ENCODE data around the gene SLC4A3.
"Not testable (repeated sequence)": the region's sequence is repeated elsewhere in the genome, so short reads cannot be mapped to it uniquely, and the experiment has no call there.

SLC4A3 gene

GRCh38 chr2:219651656-219652055 is 24.2 kb downstream of the SLC4A3 start:
- not testable (repeated sequence) for DNase-seq

DNA sequence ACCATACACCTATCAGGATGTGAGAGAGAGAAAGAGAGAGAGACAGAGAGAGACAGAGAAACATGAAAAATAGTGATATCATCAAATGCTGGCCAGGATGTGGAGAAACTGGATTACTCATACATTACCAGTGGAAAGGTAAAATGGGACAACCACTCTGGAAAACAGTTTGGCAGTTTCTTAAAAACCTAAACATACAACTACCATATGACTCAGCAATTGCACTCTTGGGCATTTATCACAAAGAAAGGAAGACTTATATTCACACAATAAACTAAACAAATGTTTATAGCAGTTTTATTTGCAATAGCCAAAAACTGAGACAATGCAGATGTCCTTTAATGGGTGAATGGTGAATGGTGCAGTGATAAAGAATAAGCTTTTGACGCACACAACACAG is 29.1 kb downstream of the SLC4A3 start:
- DNase-seq: no peak

DNA sequence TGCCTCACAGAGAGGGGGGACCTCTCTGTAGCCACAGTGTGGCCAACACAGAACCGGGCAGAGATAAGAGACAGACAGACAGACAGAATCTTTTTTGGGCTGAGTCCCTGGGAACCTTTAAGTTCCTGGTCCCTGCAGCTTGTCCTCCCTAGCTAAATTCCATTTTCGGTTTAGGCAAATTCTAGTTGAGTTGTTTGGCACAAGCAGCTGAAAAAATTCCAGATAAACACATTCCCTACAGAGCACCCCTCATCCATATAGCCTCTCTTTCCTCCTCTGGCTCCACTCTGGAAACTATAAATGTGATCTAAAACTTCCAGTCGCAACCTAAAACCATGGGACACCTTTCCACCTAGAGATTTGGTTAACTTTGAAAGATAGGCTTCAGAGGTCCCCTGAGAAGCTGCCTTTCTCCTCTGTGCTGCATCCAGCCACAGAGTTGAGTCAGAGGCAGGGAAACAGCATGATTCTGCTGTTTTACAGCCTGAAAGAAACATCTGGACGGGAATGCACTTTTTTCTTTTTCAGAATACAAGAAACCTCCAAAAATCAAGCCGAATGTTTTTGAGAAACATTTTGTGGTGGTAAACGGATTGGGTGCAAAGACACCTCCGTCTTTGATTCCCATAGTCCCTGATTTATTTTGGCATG is 30.9 kb downstream of the SLC4A3 start:
- no peak for DNase-seq

GRCh38 chr2:219658874-219659273 is 31.4 kb downstream of the SLC4A3 start:
- no peak for DNase-seq

DNA sequence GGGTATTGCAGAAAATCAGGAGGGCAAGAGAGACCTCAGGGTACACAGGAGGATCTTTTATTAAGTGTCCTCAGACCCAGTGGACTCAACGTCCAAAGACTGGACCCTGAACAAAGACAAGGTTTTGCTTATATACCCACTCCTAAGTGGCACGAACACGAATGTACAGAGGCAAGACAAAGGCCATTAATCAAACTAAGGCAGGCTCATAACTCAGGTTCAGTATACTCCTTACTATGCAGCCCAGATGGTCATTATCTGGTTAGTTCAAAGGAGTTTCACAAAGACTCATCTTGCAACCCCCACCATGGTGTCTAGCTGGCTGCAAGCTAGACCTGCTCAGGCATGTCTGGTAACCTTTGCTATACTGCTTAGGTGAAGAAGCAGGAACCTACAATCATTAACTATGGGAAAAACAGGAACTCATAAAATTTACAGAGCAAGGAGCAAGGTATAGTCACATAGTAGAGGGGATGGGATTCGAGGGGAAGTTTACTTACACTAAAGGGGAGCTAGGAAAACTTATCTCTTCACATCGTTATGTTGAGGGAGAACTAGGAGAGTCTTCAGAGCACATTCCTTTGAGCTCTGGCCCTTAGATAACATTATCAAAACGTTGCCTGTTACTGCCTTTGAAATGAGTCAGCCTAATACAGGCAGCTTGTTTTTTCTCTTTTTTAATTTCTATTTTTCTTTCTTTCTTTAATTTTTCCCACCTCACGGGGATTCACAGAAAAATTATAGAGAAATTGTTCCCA is 33.9 kb downstream of the SLC4A3 start:
- no peak for DNase-seq

GRCh38 chr2:219661955-219662395 is 34.5 kb downstream of the SLC4A3 start:
- DNase-seq: no peak

- no peak for DNase-seq
These were observed 35.1 kb downstream of the SLC4A3 start for GRCh38 chr2:219662566-219662965.

DNA sequence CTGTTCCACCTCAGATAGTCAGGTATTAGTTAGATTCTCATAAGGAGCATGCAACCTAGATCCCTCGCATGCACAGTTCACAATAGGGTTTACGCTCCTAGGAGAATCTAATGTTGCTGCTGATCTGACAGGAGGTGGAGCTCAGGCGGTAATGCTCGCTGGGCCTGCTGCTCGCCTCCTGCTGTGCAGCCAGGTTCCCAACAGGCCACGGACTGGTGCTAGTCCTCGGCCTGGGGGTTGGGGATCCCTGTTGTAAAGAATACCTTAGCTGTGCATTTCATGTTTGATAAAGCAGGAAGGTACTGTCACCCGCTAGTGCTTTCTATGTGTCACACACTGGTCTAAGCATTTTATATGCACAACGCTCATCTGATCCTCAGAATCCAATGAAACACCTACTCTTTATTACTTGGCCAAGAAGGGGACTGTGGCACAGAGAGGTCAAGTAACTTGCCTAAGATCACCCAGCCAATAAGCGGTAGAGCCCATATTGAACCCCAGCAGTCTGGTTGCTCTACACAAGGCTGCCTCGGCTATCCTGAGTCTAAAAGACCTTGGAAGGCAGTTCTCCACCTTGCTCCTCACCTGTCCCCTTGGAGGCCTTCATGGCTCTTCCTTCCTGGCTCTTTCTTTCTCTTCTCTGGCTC is 35.8 kb downstream of the SLC4A3 start:
- DNase-seq: no peak

GRCh38 chr2:219664041-219664440 is 36.6 kb downstream of the SLC4A3 start:
- DNase-seq: no peak

- DNase-seq: no peak
These were observed 37.5 kb downstream of the SLC4A3 start for GRCh38 chr2:219664944-219665343.

- DNase-seq: no peak
These were observed 38.5 kb downstream of the SLC4A3 start for GRCh38 chr2:219665926-219666325.

DNA sequence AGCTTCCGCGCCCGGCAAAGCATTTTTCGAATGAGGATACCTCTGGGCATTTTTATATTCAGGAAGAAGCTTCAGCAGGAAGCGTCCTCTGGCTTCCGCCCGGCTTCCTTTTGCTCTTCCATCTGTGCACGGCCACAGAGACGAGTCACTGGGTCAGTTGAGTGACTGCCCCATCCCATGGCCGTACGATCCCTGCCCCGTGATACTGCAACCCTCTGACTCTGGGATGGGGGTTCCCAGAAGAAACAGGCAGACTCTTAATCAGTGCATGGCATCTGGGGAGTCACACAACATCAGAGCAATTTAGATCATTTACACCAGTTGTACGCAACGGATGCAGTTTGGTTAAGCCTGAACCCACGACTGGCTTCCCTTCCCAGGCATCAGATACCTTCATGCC is 40.9 kb downstream of the SLC4A3 start:
- DNase-seq: no peak

DNA sequence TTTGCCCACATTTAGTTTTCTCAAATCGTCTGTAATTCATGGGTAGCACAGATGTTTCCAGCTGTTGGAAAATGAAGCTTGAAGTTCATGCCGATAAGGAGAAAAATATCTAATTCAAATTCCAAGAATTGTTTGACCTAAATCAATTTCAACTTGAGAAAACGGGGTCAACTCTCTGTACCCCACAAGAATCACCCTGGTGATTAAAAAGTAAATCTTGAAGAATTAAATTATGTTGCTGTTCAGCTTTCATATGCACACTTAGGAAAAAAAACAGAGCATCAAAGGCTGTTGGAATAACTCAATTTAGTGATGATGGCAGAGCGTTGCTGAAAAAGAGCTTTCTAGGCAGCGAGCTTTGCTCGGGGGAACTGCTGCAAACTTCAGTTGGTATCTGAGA is 43.0 kb downstream of the SLC4A3 start:
- no peak for DNase-seq

DNA sequence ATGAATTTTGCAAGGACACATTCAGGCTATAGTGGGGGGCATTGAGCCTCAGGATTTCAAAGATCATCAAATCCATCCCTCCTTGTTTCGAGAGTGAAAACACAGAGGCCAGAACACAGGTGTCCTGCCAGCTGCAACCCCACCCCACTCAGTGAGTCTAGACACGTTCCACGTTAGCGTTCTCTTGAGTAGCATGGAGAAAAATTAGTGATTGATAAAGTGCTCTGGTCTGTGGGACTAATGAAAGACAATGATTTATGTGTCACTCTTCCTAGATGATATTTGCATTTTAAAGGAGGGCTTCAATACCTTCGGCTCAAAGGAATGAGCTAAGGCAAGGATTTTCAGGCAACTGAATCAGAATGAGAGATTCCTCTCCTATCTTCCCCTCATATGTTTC is 43.8 kb downstream of the SLC4A3 start:
- DNase-seq: no peak

GRCh38 chr2:219672406-219672805 is 45.0 kb downstream of the SLC4A3 start:
- DNase-seq: no peak

DNA sequence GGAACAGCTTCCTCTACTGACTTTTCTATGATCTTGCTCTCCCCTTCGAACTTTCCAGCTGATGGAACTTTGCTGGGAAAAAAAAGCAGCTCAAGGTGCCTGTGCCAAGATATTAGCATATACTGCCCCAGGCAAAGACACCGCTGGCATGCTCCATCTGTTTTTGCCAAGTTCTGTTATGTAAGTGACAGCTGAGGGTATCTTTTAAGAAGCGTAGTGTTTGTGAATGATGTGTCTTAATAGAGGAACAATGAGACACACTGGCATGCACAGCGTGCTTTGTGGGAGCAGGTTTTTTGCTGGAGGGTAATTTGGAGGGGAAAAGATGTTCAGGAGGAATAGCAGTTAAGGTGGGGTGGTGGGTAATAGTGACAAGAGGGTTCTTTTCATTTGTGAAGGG is 47.8 kb downstream of the SLC4A3 start:
- DNase-seq: no peak

DNA sequence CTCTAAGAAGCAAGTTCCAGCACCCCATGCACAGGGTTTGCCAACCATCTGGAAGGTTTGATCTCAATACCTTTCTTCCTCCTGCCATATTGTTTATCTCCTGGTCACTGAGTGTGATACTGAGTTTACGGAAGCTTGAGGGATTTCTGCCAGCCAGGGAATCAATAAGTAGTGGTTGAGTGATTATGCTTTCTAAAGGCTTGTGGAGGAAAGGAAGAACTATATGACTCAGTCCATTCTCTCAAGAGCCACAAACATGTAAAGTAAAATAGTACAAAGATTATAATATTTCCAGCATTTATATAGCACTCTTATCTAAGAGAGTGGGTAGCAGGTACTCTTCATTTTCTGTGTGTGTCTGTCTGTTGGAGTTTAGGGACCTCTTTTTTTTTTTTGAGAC is 49.2 kb downstream of the SLC4A3 start:
- DNase-seq: no peak

DNA sequence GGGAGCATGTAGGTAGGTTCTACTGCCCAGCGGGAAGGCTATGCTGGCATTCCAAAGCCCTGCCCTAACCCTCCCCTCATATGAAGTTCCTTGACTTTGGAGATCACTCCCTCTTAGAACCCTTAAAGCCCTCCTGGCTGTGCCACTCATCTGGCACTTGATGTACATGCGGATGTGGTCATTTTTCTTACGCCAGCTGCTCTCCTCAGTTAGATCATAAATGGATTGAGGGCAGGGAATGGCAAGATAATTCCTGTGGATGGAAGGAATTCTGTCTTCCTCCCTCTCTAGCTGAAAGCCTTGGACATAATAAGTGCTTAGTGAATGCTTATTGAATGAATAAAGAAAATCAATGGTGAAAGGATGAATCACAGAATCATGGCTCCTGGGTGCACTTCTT is 51.6 kb downstream of the SLC4A3 start:
- no peak for DNase-seq

DNA sequence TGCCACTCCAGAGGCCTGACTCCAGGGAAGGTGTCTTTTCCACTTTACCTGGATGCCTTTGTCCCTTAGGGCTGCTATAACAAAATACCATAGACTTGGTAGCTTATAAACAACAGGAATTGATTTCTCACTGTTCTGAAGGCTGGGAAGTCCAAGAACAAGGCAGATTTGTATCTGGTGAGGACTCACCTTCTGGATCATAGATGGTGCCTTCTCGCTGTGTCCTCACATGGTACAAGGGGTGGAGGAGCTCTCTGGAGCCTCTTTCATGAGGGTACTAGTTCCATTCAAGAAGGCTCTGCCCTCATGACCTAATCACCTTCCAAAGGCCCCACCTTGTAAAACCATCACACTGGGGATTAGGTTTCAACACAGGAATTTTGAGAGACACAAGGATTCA is 52.1 kb downstream of the SLC4A3 start:
- no peak for DNase-seq

GRCh38 chr2:219680958-219681693 is 53.7 kb downstream of the SLC4A3 start:
- no peak for DNase-seq

- DNase-seq: no peak
These were observed 54.4 kb downstream of the SLC4A3 start for GRCh38 chr2:219681694-219682300.

DNA sequence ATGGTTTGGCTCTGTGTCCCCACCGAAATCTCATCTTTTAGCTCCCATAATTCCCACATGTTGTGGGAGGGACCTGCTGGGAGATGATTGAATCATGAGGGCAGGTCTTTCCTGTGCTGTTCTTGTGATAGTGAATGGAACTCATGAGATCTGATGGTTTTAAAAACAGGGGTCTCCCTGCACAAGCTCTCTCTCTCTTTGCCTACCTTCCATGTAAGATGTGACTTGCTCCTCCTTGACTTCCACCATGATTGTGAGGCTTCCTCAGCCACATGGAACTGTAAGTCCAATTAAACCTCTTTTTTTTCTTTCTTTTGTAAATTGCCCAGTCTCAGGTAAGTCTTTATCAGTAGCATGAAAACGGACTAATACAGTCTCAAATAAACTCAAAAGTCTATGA is 56.0 kb downstream of the SLC4A3 start:
- not testable (repeated sequence) for DNase-seq
